C4-2B (cell line): ENCODE results near the gene OR13H1.

ENCODE experiments used
- H3K27ac ChIP-seq: fragments of 450-650 bp; 2 replicates; pipeline ENCODE4 v1.5.1; 2017
- CTCF ChIP-seq: fragments of 450-650 bp; conservative IDR thresholded peaks from 2 replicates; pipeline ENCODE4 v1.5.1; 2017; ENCODE audit warnings: mild to moderate bottlenecking
- ZFX ChIP-seq: fragments of 450-650 bp; IDR thresholded peaks from 2 replicates; pipeline ENCODE4 v1.6.1; 2017

The OR13H1 gene

GRCh38 chrX:131564553-131565229, 20.8 kb downstream of the OR13H1 start:
- TF ChIP-seq ZFX (no peak), CTCF (no peak)
- H3K27ac ChIP-seq, result no peak overlapping the region

GRCh38 chrX:131565909-131566308, 22.0 kb downstream of the OR13H1 start:
- no peak overlapping the region for H3K27ac ChIP-seq
- TF ChIP-seq ZFX (no peak), CTCF (no peak)

- TF ChIP-seq ZFX, result no peak
- no peak for TF ChIP-seq CTCF
- H3K27ac ChIP-seq, result no peak overlapping the region
Measured at GRCh38 chrX:131571348-131571747, 27.5 kb downstream of the OR13H1 start.

- TF ChIP-seq CTCF, result no peak
- no peak for TF ChIP-seq ZFX
- no peak overlapping the region for H3K27ac ChIP-seq
Measured at GRCh38 chrX:131572372-131573014, 28.6 kb downstream of the OR13H1 start.

- H3K27ac ChIP-seq, result no peak overlapping the region
- TF ChIP-seq CTCF (no peak), ZFX (no peak)
Measured at GRCh38 chrX:131577413-131577812, 33.5 kb downstream of the OR13H1 start.

GRCh38 chrX:131577999-131578734, 34.3 kb downstream of the OR13H1 start:
- TF ChIP-seq CTCF, result no peak
- no peak for TF ChIP-seq ZFX
- H3K27ac ChIP-seq, result peak overlapping the region; percentile 71

- peak overlapping the region; percentile 71 for H3K27ac ChIP-seq
Measured at GRCh38 chrX:131578735-131579367, 35.0 kb downstream of the OR13H1 start.
